Epithelial cell of proximal tubule (primary cell): ENCODE measurements around the gene CHST13. TPM values are rescaled to one million over a fixed set of nuclear protein-coding genes. Genes with fewer than 3 reads are reported as not detected.

Experiments used
- DNase-seq: peaks from one replicate; pipeline ENCODE4 v3.0.0-alpha.2; 2011; ENCODE audit warnings: low read depth
- H3K4me3 ChIP-seq: 2 replicates; pipeline ENCODE4 v1.5.1; 2011; ENCODE audit warnings: low read depth, mild to moderate bottlenecking, low read length
- CTCF ChIP-seq: conservative IDR thresholded peaks from 2 replicates; pipeline ENCODE4 v1.5.1; 2012; ENCODE audit warnings: low read depth, mild to moderate bottlenecking, low read length
- total RNA-seq: library from RNA; depleted of rRNA; stranded (reverse); fragments of >200 nt; gene quantifications from 2 replicates; pipeline ENCODE4 v1.2.3, GENCODE V29; 2015

CHST13 gene
- total RNA-seq, result 0.29 TPM in 2 replicates

GRCh38 chr3:126523745-126524428, at the start of gene CHST13:
Gene CHST13 (plus strand): TSS chr3:126524155. CDS start chr3:126524333, 178 bp downstream.
- no peak for TF ChIP-seq CTCF
- DNase-seq, result no peak

GRCh38 chr3:126474498-126475412, 49.2 kb upstream of the CHST13 start:
- peak overlapping the region; percentile 85 for H3K4me3 ChIP-seq
- TF ChIP-seq CTCF, result no peak
- no peak for DNase-seq

More at GRCh38 chr3:126523745-126524428, at the start of gene CHST13:
- peak within 1 kb of the TSS; percentile 47 for H3K4me3 ChIP-seq

- peak; percentile 32 for TF ChIP-seq CTCF
- DNase-seq, result no peak
- peak within 1 kb of the TSS; percentile 85 for H3K4me3 ChIP-seq
Observed at GRCh38 chr3:126475413-126476114, 48.4 kb upstream of the CHST13 start, which contains the start of gene ZXDC. Gene ZXDC (minus strand): TSS chr3:126475891. CDS start chr3:126475865, 26 bp downstream.

GRCh38 chr3:126476166-126477060, 47.5 kb upstream of the CHST13 start:
- peak overlapping the region; percentile 66 for H3K4me3 ChIP-seq
- no peak for DNase-seq
- TF ChIP-seq CTCF, result no peak

- no peak overlapping the region for H3K4me3 ChIP-seq
- no peak for TF ChIP-seq CTCF
- no peak for DNase-seq
Observed at GRCh38 chr3:126477061-126477380, 46.9 kb upstream of the CHST13 start.

- no peak for TF ChIP-seq CTCF
- no peak overlapping the region for H3K4me3 ChIP-seq
- DNase-seq, result no peak
Observed at GRCh38 chr3:126478581-126479310, 45.2 kb upstream of the CHST13 start.
